Breast epithelium (tissue), 4 donors: ENCODE measurements around the gene EVA1A. TPM values are rescaled to one million over a fixed set of nuclear protein-coding genes. Genes with fewer than 3 reads are reported as not detected.

Experiments used
- DNase-seq, 2 donors: peaks; one replicate each; pipeline ENCODE4 v3.0.0-alpha.2; 2019; ENCODE audit warnings: low spot score in 2 of 2
- H3K27ac ChIP-seq, 2 donors: fragments of 200-600 bp; sonication (generic) in 1 of 2; one replicate each; pipeline ENCODE4 v1.5.1; 2016 to 2019; ENCODE audit warnings: mild to moderate bottlenecking in 1 of 2
- H3K27me3 ChIP-seq, 2 donors: fragments of 200-600 bp; sonication (generic) in 1 of 2; one replicate each; pipeline versions ENCODE4 v1.5.1 to v1.6.0; 2017 to 2019; ENCODE audit warnings: control low read depth in 1 of 2, mild to moderate bottlenecking in 1 of 2
- H3K36me3 ChIP-seq: fragments of 200-600 bp; one replicate; pipeline ENCODE4 v1.5.1; 2019
- H3K4me1 ChIP-seq, 2 donors: fragments of 200-600 bp; sonication (generic); one replicate each; pipeline ENCODE4 v1.5.1; 2016 to 2019; ENCODE audit warnings: control low read depth in 1 of 2
- H3K4me3 ChIP-seq, 3 donors: fragments of 200-600 bp; sonication (generic); 1 replicate in 2 of 3; 2 replicates in 1 of 3; pipeline ENCODE4 v1.5.1; 2016 to 2019; ENCODE audit warnings: mild to moderate bottlenecking in 3 of 3, moderate library complexity in 2 of 3
- H3K9me3 ChIP-seq, 2 donors: fragments of 200-600 bp; sonication (generic) in 1 of 2; one replicate each; pipeline ENCODE4 v1.5.1; 2016 to 2019; ENCODE audit warnings: control low read depth in 1 of 2
- CTCF ChIP-seq, 3 donors: fragments of 450-650 bp; IDR thresholded peaks; one replicate each; pipeline ENCODE4 v1.5.1; 2016 to 2017; ENCODE audit warnings: antibody characterized with exemption in 3 of 3, mild to moderate bottlenecking in 3 of 3, moderate library complexity in 3 of 3
- POLR2A ChIP-seq: fragments of 450-650 bp; IDR thresholded peaks from one replicate; pipeline ENCODE4 v1.6.1; 2016; ENCODE audit warnings: antibody characterized with exemption, mild to moderate bottlenecking, moderate library complexity
- POLR2AphosphoS5 ChIP-seq, 3 donors: sonication (generic); formaldehyde crosslinking; IDR thresholded peaks; one replicate each; pipeline ENCODE4 v1.6.1; 2017; ENCODE audit warnings: antibody characterized with exemption in 3 of 3
- intact Hi-C: fragments of 100-400 bp; cut with DNase I; formaldehyde crosslinking; loops from one replicate; pipeline ENCODE4 v1.15.1; 2023; ENCODE audit warnings: low total_unique reads
- total RNA-seq, 3 donors: library from RNA; depleted of rRNA; stranded (reverse); fragments of >200 nt; gene quantifications; one replicate each; pipeline ENCODE4 v1.1.0, GENCODE V29; 2016

The EVA1A gene
- total RNA-seq, 3 donors from 2014 or later = 5.2 to 10.4 TPM; not detected in 1

- no peaks in the 10 kb centered on the region for H3K9me3 ChIP-seq
- no peak overlapping the region for H3K4me3 ChIP-seq
- H3K27me3 ChIP-seq = no peaks in the 10 kb centered on the region
- TF ChIP-seq POLR2A (no peak), POLR2AphosphoS5 (IDR thresholded peaks at IDR 0.05) (no peak), CTCF (IDR thresholded peaks at IDR 0.05) (no peak)
- intact Hi-C loops = no loop called here
- DNase-seq = no peak
- no peaks in the 10 kb centered on the region for H3K4me1 ChIP-seq
- no peaks in the 10 kb centered on the region for H3K36me3 ChIP-seq
- no peak overlapping the region for H3K27ac ChIP-seq
These were observed 35.1 kb downstream of the EVA1A start for GRCh38 chr2:75525434-75526310.

- H3K4me3 ChIP-seq = no peak overlapping the region
- TF ChIP-seq POLR2AphosphoS5 (IDR thresholded peaks at IDR 0.05) (no peak), POLR2A (no peak), CTCF (IDR thresholded peaks at IDR 0.05) (no peak)
- intact Hi-C loops = no loop called here
These were observed 36.3 kb downstream of the EVA1A start for GRCh38 chr2:75524276-75524911.

GRCh38 chr2:75523313-75524275 is 37.1 kb downstream of the EVA1A start:
- no peak for TF ChIP-seq POLR2AphosphoS5 (IDR thresholded peaks at IDR 0.05)
- no peak for TF ChIP-seq POLR2A
- TF ChIP-seq CTCF (IDR thresholded peaks at IDR 0.05) = no peak
- Histone ChIP-seq H3K4me3 (no peak overlapping the region), H3K9me3 (no peaks in the 10 kb centered on the region), H3K4me1 (no peaks in the 10 kb centered on the region), H3K27ac (no peak overlapping the region), H3K36me3 (no peaks in the 10 kb centered on the region), H3K27me3 (no peaks in the 10 kb centered on the region)
- intact Hi-C loops = no loop called here
- DNase-seq = no peak

More at GRCh38 chr2:75524276-75524911, 36.3 kb downstream of the EVA1A start:
- Histone ChIP-seq H3K4me1 (no peaks in the 10 kb centered on the region), H3K9me3 (no peaks in the 10 kb centered on the region), H3K27ac (no peak overlapping the region), H3K27me3 (no peaks in the 10 kb centered on the region), H3K36me3 (no peaks in the 10 kb centered on the region)
- no peak for DNase-seq

- Histone ChIP-seq H3K36me3 (no peaks in the 10 kb centered on the region), H3K4me3 (no peak overlapping the region), H3K9me3 (no peaks in the 10 kb centered on the region), H3K4me1 (no peaks in the 10 kb centered on the region), H3K27me3 (no peaks in the 10 kb centered on the region), H3K27ac (no peak overlapping the region)
- no peak for DNase-seq
- TF ChIP-seq CTCF (IDR thresholded peaks at IDR 0.05) = no peak
- no peak for TF ChIP-seq POLR2AphosphoS5 (IDR thresholded peaks at IDR 0.05)
- no peak for TF ChIP-seq POLR2A
- intact Hi-C loops = no loop called here
These were observed 38.0 kb downstream of the EVA1A start for GRCh38 chr2:75522543-75523312.
